ENCODE results near the gene ELAVL1. TPM values are rescaled to one million over a fixed set of nuclear protein-coding genes. Genes with fewer than 3 reads are reported as not detected.

Gene ELAVL1
- total and polyA plus RNA-seq, 7 donors, result 15.8 to 31.0 (median 20.3) TPM

- TF ChIP-seq POLR2AphosphoS5 (IDR thresholded peaks at IDR 0.05) (no peak), EP300 (IDR thresholded peaks at IDR 0.05) (no peak), POLR2A (IDR thresholded peaks at IDR 0.05) (no peak)
- TF ChIP-seq, protein P1, sequence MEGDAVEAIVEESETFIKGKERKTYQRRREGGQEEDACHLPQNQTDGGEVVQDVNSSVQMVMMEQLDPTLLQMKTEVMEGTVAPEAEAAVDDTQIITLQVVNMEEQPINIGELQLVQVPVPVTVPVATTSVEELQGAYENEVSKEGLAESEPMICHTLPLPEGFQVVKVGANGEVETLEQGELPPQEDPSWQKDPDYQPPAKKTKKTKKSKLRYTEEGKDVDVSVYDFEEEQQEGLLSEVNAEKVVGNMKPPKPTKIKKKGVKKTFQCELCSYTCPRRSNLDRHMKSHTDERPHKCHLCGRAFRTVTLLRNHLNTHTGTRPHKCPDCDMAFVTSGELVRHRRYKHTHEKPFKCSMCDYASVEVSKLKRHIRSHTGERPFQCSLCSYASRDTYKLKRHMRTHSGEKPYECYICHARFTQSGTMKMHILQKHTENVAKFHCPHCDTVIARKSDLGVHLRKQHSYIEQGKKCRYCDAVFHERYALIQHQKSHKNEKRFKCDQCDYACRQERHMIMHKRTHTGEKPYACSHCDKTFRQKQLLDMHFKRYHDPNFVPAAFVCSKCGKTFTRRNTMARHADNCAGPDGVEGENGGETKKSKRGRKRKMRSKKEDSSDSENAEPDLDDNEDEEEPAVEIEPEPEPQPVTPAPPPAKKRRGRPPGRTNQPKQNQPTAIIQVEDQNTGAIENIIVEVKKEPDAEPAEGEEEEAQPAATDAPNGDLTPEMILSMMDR (IDR thresholded peaks at IDR 0.05), result no peak
- Histone ChIP-seq H3K4me3 (peak overlapping the region; percentile 36 to 81 (median 64)), H3K27me3 (no peaks in the 10 kb centered on the region), H3K4me1 (peaks cover 0 to 97% (median 92%) of the 10 kb centered on the region in 4 donors), H3K36me3 (peaks cover 11 to 25% (median 15%) of the 10 kb centered on the region in 4 donors), H3K27ac (peak overlapping the region; percentile 89 to 97 (median 94)), H3K9me3 (no peaks in the 10 kb centered on the region)
- DNase-seq, result no peak
- WGBS, 2 donors, result 86 to 89% methylated on average over 32 of the region's 32 CpGs
- intact Hi-C loops (cut with DNase I), result loop anchor here (10.0 kb wide), 3 partner anchors 438 to 1192 kb away; partner anchors contain the start of genes ANGPTL4, GPR108, MBD3L1 and TRIP10
These were observed 78.5 kb downstream of the ELAVL1 start for GRCh38 chr19:7926727-7927604.

DNA sequence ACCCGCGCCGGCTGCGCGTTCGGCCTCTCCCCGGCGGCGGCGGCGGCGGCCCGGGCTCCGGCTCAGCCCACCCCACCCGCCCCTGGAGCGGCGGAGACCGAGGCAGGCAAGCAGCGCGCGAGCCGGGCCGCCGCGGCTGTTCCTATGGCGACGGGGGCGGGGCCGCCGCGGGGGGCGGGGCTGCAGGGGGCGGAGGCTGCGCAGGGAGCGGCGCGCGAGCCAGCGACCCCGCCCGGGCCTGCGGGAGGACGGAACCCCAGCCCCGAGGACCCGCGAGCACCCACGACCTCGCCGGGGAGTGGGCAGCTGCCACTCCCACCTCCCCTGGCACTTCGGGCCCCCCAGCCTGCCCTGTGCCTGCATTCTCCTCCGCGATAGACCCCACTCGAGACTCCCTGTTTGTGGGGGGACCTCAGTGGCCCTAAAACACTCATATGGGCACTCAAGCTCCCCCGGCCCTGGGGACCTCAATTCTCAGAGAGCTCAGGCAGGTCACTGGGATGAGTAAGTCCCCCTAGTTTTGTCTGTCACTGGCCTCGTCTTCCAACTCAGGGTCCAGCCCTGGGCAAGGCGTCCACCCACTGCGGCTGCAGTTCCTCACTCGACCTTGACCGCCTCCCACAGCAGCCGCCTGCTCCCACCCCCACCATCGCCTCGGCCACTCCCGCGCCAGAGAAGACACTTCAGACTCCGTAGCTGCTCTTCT is 79.3 kb downstream of the ELAVL1 start, which contains the start of gene CTXN1:
Gene CTXN1 (minus strand): TSS at position 115 of the 706 bp plus-strand sequence. CDS start 597 bp downstream, outside the sequence.
- intact Hi-C loops (cut with DNase I), result loop anchor here (10.0 kb wide), 3 partner anchors 439 to 1191 kb away; partner anchors contain the start of genes ANGPTL4, GPR108, MBD3L1 and TRIP10
- Histone ChIP-seq H3K9me3 (no peaks in the 10 kb centered on the region), H3K4me3 (peak within 1 kb of the TSS; percentile 39 to 81 (median 64)), H3K36me3 (peaks cover 12 to 20% (median 13%) of the 10 kb centered on the region in 4 donors), H3K27ac (peak within 1 kb of the TSS; percentile 89 to 97 (median 94)), H3K4me1 (peaks cover 0 to 97% (median 92%) of the 10 kb centered on the region in 4 donors), H3K27me3 (no peaks in the 10 kb centered on the region)
- 13% methylated on average over 65 of the region's 65 CpGs for WGBS, 2 donors
- peak; percentile 88 for DNase-seq
- TF ChIP-seq POLR2AphosphoS5 (IDR thresholded peaks at IDR 0.05), result peak; percentile 23 to 81 (median 60)
- TF ChIP-seq EP300 (IDR thresholded peaks at IDR 0.05), result no peak
- TF ChIP-seq, protein P1 (IDR thresholded peaks at IDR 0.05), result peak in 2 of 4 experiments; percentile 9 to 11
- TF ChIP-seq POLR2A (IDR thresholded peaks at IDR 0.05), result peak; percentile 22 to 35

DNA sequence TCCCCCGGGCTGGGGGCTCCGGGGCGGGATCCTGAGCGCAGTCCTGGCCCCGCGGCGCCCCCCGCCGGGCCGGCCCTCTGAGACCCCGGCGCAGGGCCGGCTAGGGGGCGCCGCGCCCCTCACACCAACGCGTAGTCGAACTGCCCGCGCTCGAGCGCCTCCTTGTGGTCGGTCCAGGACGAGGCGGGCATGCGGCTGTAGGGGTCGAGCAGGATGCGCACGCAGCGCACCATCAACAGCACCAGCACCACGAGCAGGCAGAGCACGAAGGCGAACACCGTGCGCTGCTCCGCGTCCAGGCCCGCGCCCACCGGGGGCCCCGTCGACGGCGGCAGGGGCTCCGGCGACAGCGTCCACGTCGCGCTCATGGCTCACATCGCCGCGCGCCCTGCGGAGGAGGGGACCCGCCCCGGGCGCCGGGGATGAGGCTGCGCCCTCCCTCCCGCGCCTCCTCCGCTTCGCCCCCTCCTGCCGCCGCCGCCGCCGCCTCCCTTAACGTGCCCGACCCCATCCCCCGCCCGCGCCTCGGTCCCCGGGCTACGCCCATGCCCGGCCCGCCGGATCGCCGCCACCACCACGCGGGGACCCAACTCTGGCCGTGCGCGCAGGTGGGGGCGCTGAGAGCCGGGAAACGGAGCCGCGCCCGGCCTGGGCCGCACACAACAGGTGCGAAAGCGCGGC is 80.1 kb downstream of the ELAVL1 start:
- peak in 3 of 4 donors; percentile 42 to 64 (median 53) for TF ChIP-seq POLR2AphosphoS5 (IDR thresholded peaks at IDR 0.05)
- TF ChIP-seq EP300 (IDR thresholded peaks at IDR 0.05), result no peak
- TF ChIP-seq, protein P1 (IDR thresholded peaks at IDR 0.05), result peak in 3 of 4 experiments; percentile 36 to 95 (median 59)
- TF ChIP-seq POLR2A (IDR thresholded peaks at IDR 0.05), result no peak
- WGBS, 2 donors, result 1% methylated on average over 98 of the region's 98 CpGs
- Histone ChIP-seq H3K27ac (peak overlapping the region; percentile 89 to 97 (median 94)), H3K36me3 (peaks cover 11 to 16% (median 13%) of the 10 kb centered on the region in 4 donors), H3K4me3 (peak overlapping the region; percentile 39 to 81 (median 64)), H3K27me3 (no peaks in the 10 kb centered on the region), H3K9me3 (no peaks in the 10 kb centered on the region), H3K4me1 (peaks cover 0 to 91% (median 87%) of the 10 kb centered on the region in 4 donors)
- DNase-seq, result peak; percentile 91
- intact Hi-C loops (cut with DNase I), result loop anchor here (10.0 kb wide), 3 partner anchors 439 to 1191 kb away; partner anchors contain the start of genes ANGPTL4, GPR108, MBD3L1 and TRIP10

DNA sequence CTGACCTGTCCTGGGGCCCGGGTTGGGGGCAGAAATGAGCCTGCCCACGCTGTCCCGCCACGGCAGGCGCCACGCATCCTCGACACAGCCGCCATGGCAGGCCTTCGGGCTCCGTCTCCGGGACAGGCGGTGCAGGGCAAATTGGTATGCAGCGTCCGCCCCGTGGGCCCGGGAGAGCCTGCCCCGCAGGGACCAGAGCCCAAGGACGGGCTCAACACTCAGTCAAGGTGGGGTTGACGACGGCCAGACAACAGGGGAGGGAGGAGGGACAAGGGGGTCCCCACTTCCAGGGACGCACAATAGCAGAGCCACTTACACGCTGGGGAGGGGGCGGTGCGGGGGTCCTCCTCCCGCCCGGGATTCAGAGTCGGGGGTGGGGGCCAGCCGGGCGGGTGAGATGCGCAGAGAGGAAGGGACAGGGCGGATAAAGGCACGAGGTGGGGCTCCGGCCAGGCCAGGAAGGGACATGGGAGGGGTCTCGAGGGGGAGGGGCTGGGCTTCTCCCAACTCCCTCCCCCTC is 80.7 kb downstream of the ELAVL1 start:
- no peak for TF ChIP-seq EP300 (IDR thresholded peaks at IDR 0.05)
- TF ChIP-seq, protein P1 (IDR thresholded peaks at IDR 0.05), result no peak
- no peak for TF ChIP-seq POLR2AphosphoS5 (IDR thresholded peaks at IDR 0.05)
- DNase-seq, result no peak
- intact Hi-C loops (cut with DNase I), result loop anchor here (10.0 kb wide), 3 partner anchors 440 to 1190 kb away; partner anchors contain the start of genes ANGPTL4, GPR108, MBD3L1 and TRIP10
- Histone ChIP-seq H3K4me1 (peaks cover 0 to 89% (median 85%) of the 10 kb centered on the region in 4 donors), H3K27ac (peak overlapping the region; percentile 89 to 97 (median 94)), H3K27me3 (no peaks in the 10 kb centered on the region), H3K9me3 (no peaks in the 10 kb centered on the region), H3K4me3 (peak overlapping the region; percentile 39 to 81 (median 64)), H3K36me3 (peaks cover 11 to 16% (median 13%) of the 10 kb centered on the region in 4 donors)
- 34 to 50% methylated on average over 34 of the region's 34 CpGs for WGBS, 2 donors
